Erythroblast (primary cell): Measurements from ENCODE around the gene MYO1D.

Experiments used
- GATA1 ChIP-seq: IDR thresholded peaks from 2 replicates; pipeline ENCODE4 v1.6.1; 2011; ENCODE audit warnings: low read depth, mild to moderate bottlenecking, control low read depth, low read length, moderate library complexity
- POLR2A ChIP-seq: IDR thresholded peaks from 2 replicates; pipeline ENCODE4 v1.6.1; 2011; ENCODE audit warnings: mild to moderate bottlenecking, low read length

GRCh38 chr17:32486111-32486700 lies 390.7 kb downstream of the MYO1D start:
- TF ChIP-seq POLR2A (no peak), GATA1 (no peak)
